Left cardiac atrium (tissue), 4 donors: ENCODE measurements around the gene TLN1. TPM values are rescaled to one million over a fixed set of nuclear protein-coding genes. Genes with fewer than 3 reads are reported as not detected.
A peak's percentile ranks its signal among the peaks of the same experiment; 100 is the strongest.

Experiments
- ATAC-seq, 2 donors: fragments of 200-7000 bp; cut with Tn5 transposase; one replicate each; pipeline ENCODE4 v1.9.1; 2020; ENCODE audit warnings: mild to moderate bottlenecking in 2 of 2, moderate library complexity in 2 of 2
- DNase-seq: peaks from one replicate; pipeline ENCODE4 v3.0.0-alpha.2; 2020
- intact Hi-C, 2 donors: fragments of 100-400 bp; cut with DNase I; formaldehyde crosslinking; loops; one replicate each; pipeline versions ENCODE4 v1.14.1 to v1.15.1; 2022 to 2023
- total RNA-seq, 2 donors: library from RNA; stranded (reverse); fragmentation: NEBNext Ultra II Directional; extraction: Animal tissue kit (Norgen Biotek cat#: 25700); gene quantifications; one replicate each; pipeline ENCODE4 v1.2.1, GENCODE V29; 2021
- donor health status: DM: no; HTN: yes; CAD: no.
- donor health status: DM: no; HTN: yes; CAD: no; lungs with severe emphysema.
- donor health status: DM: yes; HTN: yes; CAD: no.
- donor health status: Dilated cardiomyopathy.

Gene TLN1
- total RNA-seq, 2 donors from 2014 or later, result 301 to 324 TPM

DNA sequence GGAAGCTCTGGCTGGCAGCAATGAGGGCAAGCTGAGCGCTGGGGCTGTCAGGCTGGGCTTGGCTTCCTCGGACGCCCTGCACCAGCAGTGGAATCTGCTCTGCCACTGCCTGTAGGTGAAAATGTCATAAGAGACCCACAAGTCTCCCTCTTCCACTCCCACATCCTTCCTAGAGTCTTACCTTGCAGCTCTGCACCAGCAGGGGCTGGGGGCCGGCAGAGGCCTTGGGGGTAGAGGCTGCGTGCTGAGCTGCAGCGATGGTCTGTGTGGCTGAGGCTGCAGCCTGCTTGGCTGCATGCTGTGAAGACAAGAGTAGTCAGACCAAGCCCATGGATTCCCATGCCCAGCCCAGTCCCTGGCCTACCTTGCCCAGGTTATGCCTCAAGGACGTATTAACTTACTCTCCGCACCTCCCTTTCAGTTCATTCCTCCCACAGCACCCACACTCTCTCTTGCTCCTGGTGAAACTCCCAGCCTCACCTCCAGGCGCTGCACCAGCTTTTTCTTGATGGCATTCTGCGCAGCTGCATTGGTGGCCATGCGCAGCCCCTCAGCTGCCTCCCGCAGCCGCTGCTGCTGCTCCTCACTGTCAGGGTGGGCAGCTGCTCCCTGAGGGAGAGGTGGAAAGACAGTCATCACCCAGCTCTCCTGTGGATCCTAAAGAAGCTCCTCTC is 17.3 kb downstream of the TLN1 start:
- intact Hi-C loops, result no loop called here
- ATAC-seq, result no peak
- DNase-seq, result no peak

DNA sequence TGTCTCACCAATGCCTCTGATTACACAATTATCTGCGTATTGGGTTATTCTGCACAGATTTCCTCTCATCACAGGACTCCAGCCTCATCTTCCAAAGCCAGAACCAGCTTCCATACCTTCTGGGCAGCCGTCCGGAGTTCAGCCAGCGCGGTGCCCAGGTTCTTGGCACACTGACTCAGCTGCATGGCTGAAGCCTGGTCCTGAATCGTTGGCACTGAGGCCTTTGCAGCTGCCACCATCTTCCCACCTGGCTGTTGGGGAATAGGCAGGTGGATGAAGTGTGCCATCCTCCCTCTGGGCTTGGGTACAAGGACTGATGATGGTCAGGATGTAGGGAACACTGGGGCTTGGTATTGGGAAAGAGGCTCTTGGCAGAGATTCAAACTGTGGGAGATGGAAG is 17.9 kb downstream of the TLN1 start:
- ATAC-seq (no peak), DNase-seq (no peak)
- intact Hi-C loops, result no loop called here

DNA sequence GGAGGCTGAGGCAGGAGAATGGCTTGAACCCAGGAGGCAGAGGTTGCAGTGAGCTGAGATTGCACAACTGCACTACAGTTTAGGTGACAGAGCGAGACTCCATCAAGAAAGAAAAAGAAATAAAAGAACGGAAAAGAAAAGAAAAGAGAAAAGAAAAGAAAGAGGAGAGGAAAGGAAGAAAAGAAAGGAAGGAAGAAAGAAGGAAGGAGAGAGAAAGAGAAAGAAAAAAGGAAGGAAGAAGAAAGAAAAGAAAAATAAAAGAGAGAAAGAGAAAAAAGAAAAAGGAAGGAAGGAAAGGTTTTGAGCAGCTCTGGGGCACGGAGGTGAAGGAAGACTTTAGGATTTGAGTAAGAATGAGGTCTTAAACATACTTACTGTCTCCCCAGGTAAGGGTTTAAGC is 18.4 kb downstream of the TLN1 start:
- no peak for ATAC-seq
- DNase-seq, result no peak
- intact Hi-C loops, result no loop called here

DNA sequence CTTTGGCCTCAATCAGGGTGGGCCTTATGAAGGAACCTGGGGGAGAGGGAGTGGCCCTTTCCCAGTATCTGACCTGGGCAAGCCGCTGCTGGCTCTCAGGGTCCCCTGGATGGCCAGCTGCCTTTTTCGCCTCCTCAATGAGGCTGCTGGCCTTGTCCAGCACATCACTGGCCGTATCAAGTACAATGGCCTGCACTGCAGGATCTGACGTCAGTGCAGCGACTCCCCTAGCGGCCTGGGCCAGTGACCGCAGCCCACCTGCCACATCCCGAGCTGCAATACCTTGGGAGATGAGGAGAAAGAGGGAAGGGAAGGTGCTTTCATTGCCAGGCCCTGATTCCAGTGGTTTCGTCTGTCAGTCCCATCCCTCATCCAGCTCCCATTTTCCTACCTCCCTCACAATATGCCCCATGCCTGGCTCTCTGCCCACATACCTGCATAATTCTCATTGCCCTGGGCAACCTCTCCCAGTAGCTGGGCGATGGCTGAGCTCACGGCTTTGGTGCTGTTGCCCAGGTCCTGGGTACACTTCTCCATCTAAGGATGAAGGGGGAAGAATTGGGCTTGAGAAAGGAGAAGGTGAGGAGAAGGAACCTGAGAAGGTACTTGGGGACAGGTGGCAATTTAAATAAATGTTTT is 19.1 kb downstream of the TLN1 start:
- intact Hi-C loops, result no loop called here
- DNase-seq, result no peak
- ATAC-seq, result no peak

DNA sequence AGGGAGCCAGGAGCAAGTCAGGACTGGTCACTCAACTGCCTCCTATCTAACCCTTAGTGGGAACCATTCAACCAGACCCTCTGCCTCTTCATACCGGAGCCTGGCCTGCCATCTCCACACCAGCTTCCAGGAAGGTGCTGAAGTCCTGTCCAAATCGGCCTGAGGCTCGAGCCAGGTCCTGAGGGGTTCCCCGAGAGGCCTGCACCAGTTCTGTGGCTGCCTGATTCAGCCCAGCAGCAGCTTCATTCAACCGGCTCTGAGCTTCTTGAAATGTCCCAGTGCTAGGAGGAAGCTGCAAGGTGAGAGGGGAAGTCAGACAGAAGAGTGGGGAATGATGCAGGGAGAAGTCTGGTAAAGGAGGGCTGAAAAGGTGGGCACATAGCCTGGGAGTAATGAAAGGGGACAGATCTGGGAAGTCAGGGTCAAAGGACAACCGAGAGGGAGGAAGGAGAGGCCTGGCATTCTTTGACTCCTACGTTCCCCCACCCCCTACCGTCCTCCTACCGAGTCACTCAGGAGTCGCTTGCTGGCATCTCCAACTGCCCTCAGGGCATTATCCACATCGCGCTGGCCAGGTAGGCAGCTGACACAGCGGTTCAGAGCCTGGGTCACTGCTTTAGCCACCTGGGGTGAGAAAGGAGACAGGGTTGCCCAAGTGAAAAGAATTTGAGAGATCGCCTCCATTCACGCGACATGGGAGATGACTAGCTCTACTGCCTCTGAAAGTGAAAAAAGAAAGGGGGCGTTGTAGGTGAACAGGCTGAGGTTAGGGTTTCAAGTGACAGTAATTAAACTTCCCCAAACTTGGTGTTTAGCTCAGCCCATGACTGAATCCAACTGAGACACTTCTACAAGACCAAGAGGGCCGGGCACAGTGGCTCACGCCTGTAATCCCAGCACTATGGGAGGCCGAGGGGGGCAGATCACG is 20.2 kb downstream of the TLN1 start:
- DNase-seq (no peak), ATAC-seq (peak in 1 of 2 donors; percentile 8)
- intact Hi-C loops, result no loop called here

DNA sequence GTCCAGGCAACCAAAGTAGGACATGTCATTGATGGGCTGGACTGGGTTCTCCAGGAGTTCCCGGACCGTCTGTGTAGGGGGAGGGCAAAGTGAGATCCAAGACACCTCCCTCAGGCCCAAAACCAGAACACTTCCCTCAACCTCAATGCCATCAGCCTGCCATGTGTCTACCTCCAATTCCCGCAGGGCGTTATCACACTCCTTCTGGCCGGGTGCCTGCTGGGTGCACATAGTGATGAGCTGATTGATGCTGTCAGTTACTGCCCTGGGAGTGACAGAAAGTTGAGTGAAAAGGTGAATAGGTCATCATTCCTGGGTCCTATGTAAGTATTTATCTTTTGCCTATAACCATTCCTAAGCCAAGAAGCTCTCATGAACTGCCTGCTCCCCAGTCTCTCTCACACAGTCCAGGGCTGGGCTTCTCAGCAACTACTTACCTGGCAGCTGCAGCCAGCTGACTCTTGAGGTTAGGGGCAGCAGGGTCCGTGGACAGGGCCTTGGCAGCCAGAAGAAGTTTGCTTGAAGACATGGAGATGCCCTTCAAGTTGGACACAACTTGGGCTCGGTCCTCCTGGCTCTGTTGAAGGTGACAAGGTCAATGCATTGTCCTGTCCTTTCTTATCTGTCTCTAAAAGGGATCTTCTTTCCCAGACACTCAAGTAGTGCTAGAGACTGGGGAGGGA is 21.0 kb downstream of the TLN1 start:
- ATAC-seq (peak; percentile 23 to 60), DNase-seq (no peak)
- intact Hi-C loops, result no loop called here

DNA sequence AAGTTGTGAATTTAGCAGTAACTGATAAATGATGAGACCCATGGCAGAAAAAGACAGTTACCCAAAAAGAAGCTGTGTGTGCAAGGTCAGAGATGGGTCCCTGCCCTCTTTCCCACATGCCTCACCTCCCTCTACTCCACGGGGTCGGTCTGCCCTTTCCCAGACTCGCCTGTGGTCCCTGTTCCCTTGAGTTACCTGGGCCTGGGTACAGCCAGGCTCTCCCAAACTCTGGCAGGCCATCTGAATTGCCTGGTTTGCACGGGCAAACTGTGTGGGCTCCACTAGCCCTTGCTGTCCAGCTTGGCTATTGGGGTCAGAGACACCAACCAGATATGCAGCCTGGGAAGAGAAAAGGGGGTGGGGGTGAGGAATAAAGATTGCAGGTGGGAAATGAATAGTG is 23.8 kb downstream of the TLN1 start:
- intact Hi-C loops, result no loop called here
- ATAC-seq (no peak), DNase-seq (no peak)

DNA sequence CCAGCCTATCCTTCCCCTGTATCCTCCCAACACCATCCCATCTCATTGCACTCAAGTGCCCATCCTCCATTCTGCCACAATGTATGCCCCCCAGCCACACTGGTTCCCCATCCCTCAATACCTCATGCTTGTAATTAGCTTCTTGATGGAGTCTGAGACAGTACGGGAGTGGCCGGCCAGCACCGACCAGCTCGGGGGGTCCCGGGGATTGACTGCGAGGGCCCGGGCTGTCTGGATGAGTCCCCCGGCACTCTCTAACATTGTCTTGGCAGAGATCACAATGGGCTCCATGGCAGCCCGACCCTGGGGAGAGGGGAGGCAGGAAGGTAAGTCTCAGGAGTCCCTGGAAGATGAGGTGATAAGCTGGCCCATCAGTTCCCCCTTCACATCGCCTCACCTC is 25.0 kb downstream of the TLN1 start:
- intact Hi-C loops, result no loop called here
- ATAC-seq (no peak), DNase-seq (no peak)

DNA sequence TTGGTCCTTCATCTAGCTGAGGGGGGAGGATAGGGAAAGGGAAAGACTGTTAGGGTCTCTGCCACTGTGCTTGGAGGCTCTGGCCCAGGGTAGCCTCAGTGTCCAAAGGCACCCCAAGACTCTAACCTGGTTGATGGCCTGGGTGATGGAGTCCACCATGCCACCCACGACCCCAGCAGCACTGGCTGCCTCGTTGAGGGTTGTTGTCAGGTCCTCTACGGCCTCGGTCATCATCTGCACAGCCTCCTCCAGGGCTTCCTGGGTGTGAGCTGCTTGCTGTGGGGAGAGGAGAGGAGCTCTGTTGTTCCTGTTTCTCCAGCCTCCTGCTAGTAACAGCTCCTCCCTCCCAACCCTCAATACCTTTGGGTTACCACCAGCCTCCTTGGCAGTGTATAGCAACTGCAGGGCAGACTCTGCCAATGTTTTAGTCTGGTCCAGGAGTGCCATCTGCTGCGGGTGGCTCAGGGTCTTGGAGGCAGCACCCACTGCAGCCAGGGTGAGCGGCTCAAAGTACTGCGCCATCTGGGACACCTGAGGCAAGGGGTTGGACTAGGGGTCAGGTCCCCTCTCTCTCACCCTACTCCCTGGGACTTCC is 26.1 kb downstream of the TLN1 start:
- no peak for DNase-seq

DNA sequence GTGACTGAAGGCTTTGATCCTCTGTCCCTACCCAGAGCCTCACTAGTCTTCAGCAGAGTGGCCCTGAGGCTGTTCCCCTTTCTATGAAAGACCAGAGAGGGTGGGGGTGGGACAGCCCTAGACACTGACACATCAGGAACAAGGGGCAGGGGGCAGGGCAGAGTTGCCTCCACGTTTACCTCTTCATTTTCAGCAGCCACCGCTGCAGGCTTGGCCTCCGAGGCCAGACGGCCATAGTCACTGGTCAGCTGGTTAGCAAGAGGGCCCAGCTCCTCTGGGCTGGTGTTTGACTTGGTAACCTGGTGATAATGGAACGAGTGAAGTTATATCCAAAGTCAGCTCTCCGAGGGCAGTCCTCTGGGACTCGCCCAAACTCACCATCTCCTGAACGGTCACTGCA is 26.6 kb downstream of the TLN1 start:
- no peak for ATAC-seq
- intact Hi-C loops, result no loop called here
- no peak for DNase-seq

More for the DNA sequence above, 26.1 kb downstream of the TLN1 start:
- intact Hi-C loops, result no loop called here
- ATAC-seq, result no peak

DNA sequence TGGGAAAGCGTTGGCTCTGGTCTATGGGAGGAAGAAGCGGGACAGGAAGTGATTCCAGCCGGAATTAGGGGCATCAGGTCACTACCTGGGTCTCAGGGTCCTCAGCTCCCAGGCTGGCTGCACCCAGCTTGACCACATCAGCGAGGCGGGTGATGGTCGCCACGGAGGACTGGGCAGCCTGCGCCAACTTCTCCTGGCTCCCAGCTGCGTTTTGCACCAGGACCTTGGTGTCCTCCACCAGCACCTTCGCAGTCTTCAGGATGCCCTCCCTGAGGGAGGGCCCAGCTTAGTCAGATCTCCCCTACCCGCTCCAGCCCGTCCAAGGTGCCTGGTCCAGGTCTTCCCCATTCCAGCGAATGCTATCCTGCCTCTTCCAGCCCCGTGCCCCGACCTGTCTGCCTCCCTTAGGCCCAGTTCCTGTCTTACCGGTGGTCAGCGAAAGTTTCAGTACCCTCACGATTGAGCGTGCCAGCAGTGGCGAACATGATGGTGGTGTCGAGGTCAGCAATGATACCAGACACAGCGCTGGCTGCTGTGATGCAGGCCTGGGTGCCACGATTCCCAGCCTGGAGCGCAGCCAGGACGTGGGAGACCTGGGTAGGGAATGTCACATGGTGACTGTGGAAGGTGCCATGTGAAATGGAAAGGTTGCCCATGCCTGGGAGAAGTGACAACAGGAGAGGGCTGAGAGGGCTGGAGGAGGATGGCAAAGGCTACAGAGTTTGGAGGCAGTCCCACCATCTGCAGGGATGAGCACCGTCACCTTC is 27.9 kb downstream of the TLN1 start:
- intact Hi-C loops, result no loop called here
- no peak for DNase-seq
- ATAC-seq, result peak; percentile 16

DNA sequence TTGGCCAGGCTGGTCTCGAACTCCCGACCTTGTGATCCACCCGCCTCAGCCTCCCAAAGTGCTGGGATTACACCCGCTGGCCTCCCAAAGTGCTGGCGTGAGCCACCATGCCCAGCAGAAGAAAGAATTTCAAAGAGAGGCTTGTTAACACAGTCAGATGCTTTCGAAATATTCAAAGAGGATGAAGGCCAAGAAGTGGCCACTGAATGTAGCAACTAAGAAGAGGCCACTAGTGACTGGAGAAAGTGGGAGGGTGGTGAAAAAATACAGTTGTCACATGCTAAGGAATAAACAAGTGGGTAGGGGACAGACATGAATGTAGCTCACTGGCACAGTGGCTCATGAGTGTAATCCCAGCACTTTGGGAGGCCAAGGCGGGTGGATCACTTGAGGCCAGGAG is 29.3 kb downstream of the TLN1 start:
- no peak for DNase-seq
- ATAC-seq, result no peak
- intact Hi-C loops, result no loop called here

DNA sequence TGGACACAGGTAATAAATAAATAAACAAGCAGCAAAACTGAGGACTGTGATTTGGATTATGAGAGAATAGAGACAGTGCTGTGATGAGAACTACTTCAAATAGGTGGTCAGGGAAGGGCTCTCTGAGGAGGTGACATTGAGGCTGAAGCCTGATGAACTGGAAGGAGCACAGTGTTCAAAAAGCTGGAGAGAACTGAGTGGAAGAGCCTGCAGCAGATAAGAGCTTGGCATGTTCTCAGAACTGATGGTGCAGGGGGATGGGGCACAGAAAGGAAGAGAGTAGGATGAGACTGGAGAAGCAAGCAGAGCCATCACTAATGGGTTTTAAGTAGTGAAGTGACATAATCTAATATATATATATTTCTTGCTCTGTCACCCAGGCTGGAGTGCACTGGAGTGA is 31.1 kb downstream of the TLN1 start:
- ATAC-seq, result peak; percentile 26 to 72
- DNase-seq, result no peak
- intact Hi-C loops, result no loop called here

DNA sequence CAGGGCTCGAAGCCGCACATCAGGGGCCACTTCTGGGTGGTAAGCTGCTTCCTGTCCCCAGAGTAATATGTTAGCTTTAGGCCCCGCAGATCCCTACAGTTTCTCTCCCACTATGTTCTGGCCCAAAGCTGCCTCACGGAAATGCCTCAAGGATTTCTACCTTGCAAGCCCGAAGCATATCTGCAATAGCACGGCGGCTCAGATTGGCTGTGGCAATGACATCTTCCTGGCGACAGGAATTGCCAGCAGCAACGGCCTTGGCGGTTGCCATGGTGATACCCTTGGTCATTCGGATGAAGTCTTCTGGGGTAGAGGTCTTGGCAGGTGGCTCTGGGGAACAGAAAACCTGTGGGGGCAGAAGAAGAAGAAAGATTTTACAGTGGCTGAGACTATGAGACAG is 32.0 kb downstream of the TLN1 start:
- intact Hi-C loops, result no loop called here
- no peak for ATAC-seq

DNA sequence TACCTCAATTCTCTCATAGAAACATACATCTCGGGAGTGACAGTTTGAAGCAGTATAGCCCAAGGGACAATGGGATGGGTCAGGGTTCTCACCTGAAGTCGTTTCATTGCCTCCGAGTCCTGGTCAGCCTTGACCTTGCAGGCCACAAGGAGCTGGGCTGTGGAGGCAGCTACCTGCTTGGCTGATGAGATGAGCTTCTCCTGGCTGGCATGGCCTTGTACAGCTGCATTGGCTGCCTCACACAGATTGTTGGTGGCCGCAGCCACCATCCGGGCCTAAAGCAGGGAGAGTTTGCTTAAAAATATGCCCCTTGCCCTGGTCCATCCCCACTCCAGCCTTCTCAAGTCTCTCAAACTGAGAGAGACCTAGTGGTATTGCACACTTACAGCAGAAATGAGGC is 33.8 kb downstream of the TLN1 start:
- intact Hi-C loops, result no loop called here
- DNase-seq (no peak), ATAC-seq (no peak)

More for the DNA sequence above, 32.0 kb downstream of the TLN1 start:
- DNase-seq, result no peak

DNA sequence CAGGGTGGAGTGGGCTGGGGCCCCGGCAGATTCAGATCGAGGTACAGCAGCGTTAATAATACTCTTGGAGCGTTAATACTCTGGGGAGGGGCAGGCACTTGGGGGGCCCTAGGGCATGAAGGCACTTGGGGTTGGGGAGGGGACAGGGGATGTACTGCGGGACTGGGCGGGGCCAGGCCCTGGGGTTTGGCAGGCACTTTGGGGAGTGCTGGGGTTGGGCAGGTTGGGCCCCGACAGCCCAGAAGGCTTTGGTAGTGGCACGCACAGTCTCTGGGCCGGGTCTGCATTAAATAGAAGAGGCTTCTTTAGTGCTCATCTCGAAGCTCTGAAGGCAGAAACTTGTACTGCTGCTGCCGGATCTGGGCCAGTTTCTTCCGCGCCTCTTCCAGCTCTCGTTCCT is 34.5 kb downstream of the TLN1 start:
- ATAC-seq (peak in 1 of 2 donors; percentile 8), DNase-seq (no peak)
- intact Hi-C loops, result no loop called here

DNA sequence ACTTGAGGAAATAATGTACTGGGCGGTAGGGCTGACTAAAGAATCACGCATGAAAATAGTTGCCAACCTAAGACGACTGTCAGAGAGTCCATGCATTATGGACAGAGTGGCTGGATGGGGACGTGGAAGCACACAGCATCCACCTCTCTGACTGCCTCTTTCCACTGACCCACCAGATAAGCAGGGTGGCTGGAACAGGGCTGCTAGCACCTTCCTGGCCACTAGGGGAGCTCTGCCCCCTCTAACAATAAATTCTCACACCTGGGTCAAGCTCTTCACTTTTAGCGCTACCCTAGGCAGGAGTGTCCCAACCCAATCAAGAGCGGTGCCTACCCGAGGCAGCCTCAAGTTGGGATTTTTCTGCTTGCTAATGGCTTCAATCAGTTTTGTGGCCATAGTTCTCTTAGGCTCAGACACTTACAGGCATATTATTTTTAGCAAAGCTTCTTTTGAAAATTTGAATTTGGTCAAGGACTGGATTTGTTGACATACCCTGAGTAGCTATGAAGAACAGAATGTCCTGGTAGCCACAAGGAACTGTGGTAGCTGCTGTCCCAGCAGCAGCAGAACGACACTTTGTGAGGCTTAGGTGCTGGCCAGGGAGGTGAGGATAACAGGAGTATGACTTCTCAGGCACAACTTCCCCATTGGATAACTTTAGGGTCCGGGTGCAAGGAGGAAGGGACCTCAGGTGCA is 35.3 kb downstream of the TLN1 start:
- DNase-seq (no peak), ATAC-seq (peak; percentile 67 to 68)
- intact Hi-C loops, result no loop called here

DNA sequence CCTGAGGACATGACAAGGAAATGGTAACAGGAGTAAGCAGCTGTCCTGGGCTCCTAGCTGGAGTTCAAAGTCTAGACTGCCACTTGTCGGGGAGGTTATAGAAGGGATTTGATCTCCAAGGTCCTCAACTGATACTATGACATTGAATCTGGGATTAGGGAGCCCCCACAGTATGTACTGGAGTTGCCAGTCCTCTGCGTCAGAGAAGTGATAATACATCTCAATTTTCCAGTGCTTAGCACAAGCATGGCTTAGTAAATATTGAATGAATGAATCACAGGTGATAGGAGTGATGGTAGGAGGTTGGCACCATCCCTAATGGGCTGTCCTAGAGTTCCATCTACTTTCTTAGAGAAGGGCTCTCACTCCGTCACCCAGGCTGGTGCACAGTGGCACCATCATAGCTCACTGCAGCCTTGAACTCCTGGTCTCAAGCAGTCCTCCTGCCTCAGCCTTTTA is 36.0 kb downstream of the TLN1 start:
- intact Hi-C loops, result no loop called here
- ATAC-seq (peak in 1 of 2 donors; percentile 12), DNase-seq (no peak)
